GM18520 (cell line): ENCODE results near the gene GPR132.

Experiments used
- ATAC-seq: cut with Tn5 transposase; IDR thresholded peaks from one replicate; pipeline ENCODE4 v1.9.1; 2021; ENCODE audit not compliant: unreplicated experiment

Gene GPR132

DNA sequence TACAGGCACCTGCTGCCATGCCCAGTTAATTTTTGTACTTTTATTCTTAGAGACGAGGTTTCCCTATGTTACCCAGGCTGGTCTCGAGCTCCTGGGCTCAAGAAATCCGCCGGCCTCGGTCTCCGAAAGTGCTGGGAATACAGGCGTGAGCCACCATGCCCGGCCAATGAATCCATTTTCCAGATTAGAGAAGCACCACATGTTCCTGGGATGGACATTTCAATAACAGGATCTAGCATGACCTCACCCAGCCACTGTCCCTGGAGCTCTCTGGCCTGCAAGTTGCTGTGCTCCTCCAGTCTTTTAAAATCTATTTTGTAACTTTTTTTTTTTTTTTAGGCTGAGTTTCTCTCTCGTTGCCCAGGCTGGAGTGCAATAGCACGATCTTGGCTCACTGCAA lies 2.2 kb downstream of the GPR132 start:
- ATAC-seq: no peak

- no peak for ATAC-seq
These were observed 3.2 kb downstream of the GPR132 start for GRCh38 chr14:105062048-105062433.

DNA sequence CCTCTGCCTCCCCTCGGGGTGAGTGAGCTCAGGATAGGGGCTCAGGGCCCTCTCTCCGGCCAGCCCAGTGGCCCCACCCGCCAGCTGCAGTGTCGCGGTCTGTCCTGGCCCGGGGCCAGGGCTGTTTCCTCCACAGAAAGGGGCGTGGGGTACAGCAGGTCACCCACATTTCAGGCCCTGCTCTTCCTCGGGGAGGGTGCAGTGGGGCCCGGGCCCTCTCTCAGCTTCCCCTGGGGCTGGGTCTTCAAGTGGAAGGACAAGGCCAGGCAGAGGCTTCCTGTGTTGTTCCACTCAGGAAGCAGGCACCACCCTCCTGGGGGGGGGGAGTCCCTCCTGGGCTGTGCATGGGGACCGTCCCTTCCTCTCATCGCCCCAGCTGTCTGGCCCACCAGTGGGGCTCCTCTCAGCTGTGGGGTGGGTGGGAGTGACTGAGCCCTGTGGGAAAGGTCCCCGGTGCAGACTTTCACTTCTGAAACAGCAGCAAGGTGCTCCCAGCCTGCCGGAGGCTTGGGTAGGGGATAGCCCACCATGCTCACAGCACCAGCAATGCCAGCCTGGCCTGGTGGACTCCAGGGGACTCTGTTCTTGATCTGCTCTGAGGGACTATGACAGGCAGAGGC lies 3.7 kb downstream of the GPR132 start:
- no peak for ATAC-seq

GRCh38 chr14:105060751-105061427 lies 4.3 kb downstream of the GPR132 start:
- no peak for ATAC-seq

GRCh38 chr14:105059925-105060565 lies 5.2 kb downstream of the GPR132 start:
- no peak for ATAC-seq

DNA sequence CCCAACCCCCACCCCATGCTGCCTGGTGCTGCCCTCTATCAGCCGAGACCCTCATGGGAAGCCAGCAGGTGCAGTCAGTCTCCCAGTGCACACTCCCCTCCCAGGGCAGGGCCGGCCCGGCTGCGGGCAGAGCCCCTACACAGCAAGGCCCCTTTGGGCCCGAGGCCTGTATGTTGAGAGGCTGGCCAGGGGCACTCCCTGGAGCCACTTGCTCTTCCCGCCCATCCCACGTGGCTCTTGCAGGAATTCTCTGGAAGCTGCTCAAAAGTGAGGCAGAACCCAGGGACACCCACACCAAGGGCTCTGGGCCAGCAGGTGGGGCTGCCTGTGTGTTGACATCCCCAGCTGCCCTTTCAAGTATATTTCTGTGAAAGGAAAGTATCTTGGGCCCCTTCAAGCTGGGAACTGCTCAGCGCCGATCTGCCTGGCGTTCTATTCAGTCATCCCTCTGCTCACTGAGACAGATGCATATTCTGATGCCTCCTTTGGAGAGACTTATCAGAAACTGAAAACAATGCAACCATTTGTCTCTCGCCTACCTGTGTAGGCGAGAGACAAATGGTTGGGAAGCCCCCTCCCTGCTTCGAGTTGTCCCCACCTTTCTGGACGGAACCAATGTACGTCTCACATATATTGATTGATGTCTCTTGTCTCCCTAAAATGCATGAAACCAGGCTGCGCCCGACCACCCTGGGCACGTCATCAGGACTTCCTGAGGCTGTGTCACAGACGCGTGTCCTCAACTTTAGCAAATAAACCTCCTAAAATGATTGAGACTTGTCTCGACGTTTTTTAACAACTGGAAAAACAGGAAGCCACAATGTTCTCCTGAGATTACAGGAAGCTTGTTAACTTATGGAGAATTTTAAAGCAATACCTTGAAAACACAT lies 6.0 kb downstream of the GPR132 start:
- no peak for ATAC-seq

GRCh38 chr14:105058521-105059034 lies 6.7 kb downstream of the GPR132 start:
- ATAC-seq: no peak

GRCh38 chr14:105056303-105056831 lies 8.9 kb downstream of the GPR132 start:
- no peak for ATAC-seq

DNA sequence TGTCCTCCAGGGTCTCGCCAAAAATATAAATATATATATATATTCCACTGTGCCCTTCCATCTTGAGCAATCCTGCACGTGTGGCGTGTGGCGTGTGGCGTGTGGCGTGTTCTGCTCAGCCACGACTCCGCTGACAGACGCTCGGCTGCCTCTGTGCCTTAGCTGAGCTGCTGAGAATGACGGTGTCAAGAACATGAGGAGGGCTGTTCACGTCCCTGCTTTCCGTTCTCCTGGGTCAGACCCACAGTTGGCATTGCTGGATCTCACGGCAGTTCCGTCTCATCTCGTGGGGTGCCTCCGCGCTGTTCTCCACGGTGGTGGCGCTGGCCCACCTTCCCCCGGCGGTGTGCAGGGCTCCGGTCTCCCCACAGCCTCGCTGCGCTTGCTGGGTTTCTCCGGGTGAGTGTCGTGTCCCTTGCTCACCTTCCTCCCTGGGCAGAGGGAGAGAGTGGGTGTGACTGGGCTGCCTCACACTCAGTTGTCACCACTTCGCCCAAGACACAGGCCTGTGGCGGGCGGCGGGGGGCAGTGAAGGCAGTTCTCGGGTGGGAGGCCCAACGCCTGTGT lies 9.4 kb downstream of the GPR132 start:
- no peak for ATAC-seq

DNA sequence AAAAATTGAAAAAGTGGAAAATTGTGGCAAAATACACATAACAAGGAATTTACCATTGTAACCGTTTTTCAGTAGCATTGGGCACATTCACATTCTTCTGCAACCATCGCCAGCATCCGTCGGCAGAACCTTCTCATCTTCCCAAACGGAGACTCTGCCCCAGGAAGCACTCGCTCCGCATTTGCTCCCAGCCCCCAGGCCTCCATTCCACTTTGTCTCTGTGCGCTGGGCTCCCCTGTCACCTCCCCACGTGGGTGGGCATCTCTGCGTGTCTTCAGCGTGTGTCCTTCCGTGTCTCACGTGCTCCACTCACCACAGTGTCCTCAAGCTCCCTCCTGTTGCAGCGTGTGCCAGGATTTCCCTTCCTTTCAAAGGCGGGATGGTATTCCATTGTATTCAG lies 9.9 kb downstream of the GPR132 start:
- ATAC-seq: no peak

DNA sequence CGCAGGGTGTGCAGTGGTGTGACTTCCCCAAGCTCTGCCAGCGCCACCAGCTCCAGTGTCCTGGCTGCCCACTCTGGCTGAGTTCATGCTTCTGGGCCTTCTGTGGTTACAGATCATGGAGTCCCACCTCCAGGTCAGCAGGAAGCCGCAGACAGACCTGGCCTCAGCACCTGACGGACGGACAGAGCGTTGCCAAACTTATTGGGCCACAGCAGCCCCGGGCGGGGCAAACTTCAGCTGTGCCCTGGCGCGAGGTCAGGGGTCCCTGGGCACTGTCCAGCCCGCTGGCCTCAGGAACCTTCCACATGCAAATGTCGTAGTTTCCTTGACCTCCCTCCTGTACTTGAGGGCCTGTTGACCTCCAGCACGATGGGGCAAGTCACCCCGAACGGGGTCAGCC lies 11.2 kb downstream of the GPR132 start:
- ATAC-seq: no peak

DNA sequence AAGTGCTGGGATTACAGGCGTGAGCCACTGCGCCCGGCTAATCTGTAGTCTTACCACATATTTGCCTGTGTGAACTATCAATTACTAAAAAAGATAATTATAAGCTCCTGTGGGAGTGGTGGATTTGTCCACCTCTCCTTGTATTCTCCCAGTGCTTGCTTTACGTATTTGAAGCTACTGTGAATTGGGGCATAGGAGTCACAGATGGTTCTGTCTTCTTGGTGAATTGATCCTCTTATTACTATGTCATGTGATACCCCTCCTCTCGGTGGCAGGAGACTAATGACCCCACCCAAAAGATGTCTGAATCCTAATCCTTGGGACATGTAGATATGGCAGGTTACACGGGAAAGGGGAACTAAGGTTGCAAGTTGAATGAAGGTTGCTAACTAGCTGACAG lies 11.8 kb downstream of the GPR132 start:
- no peak for ATAC-seq

DNA sequence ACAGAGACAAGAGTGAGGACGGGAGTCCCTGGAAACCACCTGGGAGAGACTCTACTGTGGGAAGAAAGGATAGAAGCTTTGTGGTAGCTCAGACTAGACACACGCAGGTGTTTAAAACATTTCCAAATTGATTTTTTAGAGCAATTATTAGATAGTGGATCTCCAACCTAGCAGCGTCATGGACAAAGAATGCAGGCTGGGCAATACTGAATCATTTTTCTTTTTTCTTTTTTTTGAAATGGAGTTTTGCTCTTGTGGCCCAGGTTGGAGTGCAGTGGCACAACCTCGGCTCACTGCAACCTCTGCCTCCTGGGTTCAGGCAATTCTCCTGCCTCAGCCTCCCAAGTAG lies 13.1 kb downstream of the GPR132 start:
- ATAC-seq: no peak

- no peak for ATAC-seq
These were observed 13.8 kb downstream of the GPR132 start for GRCh38 chr14:105051182-105052109.

DNA sequence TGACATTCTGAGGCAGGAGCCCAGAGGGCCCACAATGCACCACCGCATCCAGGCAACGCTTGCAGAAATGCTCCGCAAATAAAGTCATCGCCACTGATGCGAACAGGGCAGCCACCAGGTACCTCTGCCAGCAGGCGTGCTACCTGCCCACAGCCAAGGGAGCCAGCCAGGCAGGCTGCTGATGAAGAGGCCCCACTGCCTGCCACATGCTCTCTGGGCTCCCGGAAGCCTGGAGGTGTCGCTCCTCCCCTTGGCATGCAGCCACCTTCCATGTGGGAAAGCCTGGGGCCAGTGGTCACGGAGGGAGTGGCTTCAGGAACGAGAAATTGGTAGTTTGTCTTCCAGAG lies 14.7 kb downstream of the GPR132 start:
- ATAC-seq: no peak

DNA sequence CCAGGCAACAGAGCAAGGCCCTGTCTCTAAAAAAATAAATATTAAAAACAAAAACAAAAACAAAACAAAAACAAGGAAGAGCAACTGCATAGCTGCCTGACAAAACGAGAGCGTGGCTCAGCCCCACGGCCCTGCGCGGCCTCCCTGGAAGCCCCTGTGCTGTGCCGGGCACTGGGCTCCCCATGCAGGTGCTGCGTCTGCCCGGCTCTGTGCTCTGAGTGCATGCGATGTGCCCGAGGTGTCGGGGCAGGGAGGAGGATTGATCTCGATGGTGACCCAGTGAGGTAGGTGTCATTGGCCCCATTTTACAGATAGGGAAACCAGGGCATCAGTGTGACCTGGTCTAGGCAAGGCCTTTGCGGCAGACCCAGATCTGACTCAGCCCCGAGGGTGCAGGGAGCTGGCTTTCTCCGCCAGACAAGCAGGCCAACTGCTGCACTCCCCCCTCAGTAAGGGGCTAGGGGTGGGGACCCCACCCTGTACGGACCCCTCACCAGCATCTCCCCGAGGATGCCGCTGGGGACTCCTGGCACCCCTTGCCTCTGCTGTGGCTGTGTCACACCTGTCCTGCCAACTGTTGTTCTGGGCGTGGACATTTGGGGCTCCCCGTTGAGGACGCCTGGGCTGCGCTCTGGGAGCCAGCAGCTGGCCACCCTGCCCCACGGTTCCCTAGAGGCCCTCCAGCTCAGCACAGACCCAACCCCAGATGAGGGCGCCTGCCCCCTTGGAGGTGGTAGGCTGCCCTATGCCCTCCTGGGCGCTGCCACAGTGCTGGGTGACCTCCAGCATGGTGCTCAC lies 15.3 kb downstream of the GPR132 start:
- no peak for ATAC-seq

GRCh38 chr14:105047283-105048016 lies 17.8 kb downstream of the GPR132 start:
- no peak for ATAC-seq

DNA sequence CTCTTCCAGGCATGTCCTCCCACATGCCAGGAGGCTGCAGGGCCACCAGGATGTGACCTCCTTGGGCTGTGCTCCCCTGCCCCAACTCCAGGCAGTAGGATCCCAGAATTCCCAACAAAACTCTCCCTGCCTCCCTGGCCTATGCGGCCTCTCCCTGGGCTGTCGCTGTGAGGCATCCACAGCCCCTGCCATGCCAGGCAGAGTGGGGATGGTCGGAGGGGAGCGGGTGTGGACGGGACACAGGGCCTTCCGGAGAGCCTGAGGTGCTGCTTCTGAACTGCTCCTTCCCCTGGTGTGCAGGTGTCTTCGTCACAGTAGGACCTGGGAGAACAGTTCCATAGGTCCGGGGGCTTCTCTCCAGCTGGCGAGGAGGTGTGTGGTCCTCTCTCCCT lies 18.3 kb downstream of the GPR132 start:
- no peak for ATAC-seq
